Testis (tissue), 3 donors: ENCODE results near the gene CCNK. TPM values are rescaled to one million over a fixed set of nuclear protein-coding genes. Genes with fewer than 3 reads are reported as not detected.

Source experiments
- DNase-seq: peaks from one replicate; pipeline ENCODE4 v3.0.0-alpha.2; 2019
- H3K27ac ChIP-seq, 2 donors: fragments of 200-600 bp; sonication (generic); one replicate each; pipeline ENCODE4 v1.5.1; 2019
- H3K27me3 ChIP-seq: fragments of 200-600 bp; sonication (generic); one replicate; pipeline ENCODE4 v1.5.1; 2019
- H3K36me3 ChIP-seq: fragments of 200-600 bp; sonication (generic); one replicate; pipeline ENCODE4 v1.5.1; 2017; ENCODE audit warnings: low read depth; ENCODE audit errors: missing control alignments
- H3K4me1 ChIP-seq: fragments of 200-600 bp; sonication (generic); one replicate; pipeline ENCODE4 v1.5.1; 2019
- H3K4me3 ChIP-seq, 2 donors: fragments of 200-600 bp; sonication (generic); one replicate each; pipeline ENCODE4 v1.5.1; 2017 to 2019
- H3K9me3 ChIP-seq: fragments of 200-600 bp; sonication (generic); one replicate; pipeline ENCODE4 v1.5.1; 2017
- POLR2A ChIP-seq: fragments of 450-650 bp; IDR thresholded peaks from one replicate; pipeline ENCODE4 v1.6.1; 2017; ENCODE audit warnings: antibody characterized with exemption, mild to moderate bottlenecking, moderate library complexity
- WGBS, 2 donors: methylation state at CpG; one replicate each; pipeline ENCODE4 v1.1.5; 2018; 5-methylcytosine and 5-hydroxymethylcytosine counted together
- intact Hi-C: fragments of 100-400 bp; cut with DNase I; formaldehyde crosslinking; loops from one replicate; pipeline ENCODE4 v1.15.1; 2023; ENCODE audit warnings: low total_unique reads
- polyA plus RNA-seq: library from polyadenylated mRNA; stranded (reverse); fragments of 350-450 nt; fragmentation: Illumina TruSeq; extraction: RNeasy Lipid Tissue Mini Kit (QIAGEN cat#74804); gene quantifications from one replicate; pipeline ENCODE4 v1.2.3, GENCODE V29; 2014; ENCODE audit warnings: low read depth, low replicate concordance; ENCODE audit not compliant: insufficient read depth
- total RNA-seq, 2 donors: library from RNA; depleted of rRNA; stranded (reverse); fragments of >200 nt; gene quantifications; one replicate each; pipeline ENCODE4 v1.2.3, GENCODE V29; 2016
- TF ChIP-seq, protein P1 (sequence below), 3 experiments: fragments of 450-650 bp in 2 of 3; fragments of 200-600 bp in 1 of 3; sonication (generic) in 1 of 3; IDR thresholded peaks; one replicate each; pipeline ENCODE4 v1.5.1; 2016 to 2019; ENCODE audit warnings: antibody characterized with exemption in 3 of 3, mild to moderate bottlenecking in 2 of 3, moderate library complexity in 1 of 3

The CCNK gene
- total and polyA plus RNA-seq, 3 donors from 2014 or later: 69.1 to 134 (median 73.1) TPM

DNA sequence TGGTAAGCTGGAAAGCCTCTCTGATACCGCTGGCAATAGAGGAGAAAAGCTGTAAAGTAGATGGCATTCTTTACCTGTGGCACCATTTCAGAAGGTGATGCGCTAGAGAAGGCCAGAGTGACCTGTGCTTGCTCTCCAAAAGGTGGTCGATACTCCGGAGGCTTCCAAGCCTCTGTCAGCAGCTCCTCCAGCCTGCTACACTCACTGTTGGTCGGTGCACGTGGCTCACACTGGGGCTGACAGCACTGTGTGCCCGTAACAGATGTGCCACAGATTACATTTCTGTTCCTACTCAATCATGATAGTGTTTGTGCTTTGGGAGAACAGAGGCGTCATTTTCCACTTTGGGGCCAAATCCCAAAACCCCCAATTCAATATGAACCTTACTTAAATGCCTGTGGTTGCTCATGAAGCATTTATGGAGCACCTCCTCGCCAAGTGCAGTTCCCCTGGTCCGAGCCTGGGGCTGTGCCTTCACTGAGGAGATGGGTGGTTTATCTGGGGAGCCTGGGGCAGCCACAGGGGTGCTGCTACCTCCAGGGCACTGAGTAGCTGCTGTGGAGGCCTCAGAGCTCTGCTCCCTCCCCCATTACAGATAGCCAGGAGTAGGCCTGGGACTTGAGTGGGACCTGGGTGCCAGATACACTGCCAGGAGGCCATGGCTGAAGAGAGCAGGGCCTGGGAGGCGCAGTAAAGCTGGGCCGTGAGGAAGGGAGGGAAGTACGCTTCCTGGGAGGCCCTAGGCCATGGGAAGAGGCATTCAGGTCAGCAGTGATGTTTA, 26.8 kb downstream of the CCNK start:
- WGBS, 2 donors: 84 to 89% methylated on average over 9 to 13 of the region's 13 CpGs
- H3K36me3 ChIP-seq: no peaks in the 10 kb centered on the region
- no peak overlapping the region for H3K4me3 ChIP-seq
- TF ChIP-seq, protein P1, sequence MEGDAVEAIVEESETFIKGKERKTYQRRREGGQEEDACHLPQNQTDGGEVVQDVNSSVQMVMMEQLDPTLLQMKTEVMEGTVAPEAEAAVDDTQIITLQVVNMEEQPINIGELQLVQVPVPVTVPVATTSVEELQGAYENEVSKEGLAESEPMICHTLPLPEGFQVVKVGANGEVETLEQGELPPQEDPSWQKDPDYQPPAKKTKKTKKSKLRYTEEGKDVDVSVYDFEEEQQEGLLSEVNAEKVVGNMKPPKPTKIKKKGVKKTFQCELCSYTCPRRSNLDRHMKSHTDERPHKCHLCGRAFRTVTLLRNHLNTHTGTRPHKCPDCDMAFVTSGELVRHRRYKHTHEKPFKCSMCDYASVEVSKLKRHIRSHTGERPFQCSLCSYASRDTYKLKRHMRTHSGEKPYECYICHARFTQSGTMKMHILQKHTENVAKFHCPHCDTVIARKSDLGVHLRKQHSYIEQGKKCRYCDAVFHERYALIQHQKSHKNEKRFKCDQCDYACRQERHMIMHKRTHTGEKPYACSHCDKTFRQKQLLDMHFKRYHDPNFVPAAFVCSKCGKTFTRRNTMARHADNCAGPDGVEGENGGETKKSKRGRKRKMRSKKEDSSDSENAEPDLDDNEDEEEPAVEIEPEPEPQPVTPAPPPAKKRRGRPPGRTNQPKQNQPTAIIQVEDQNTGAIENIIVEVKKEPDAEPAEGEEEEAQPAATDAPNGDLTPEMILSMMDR (IDR thresholded peaks at IDR 0.05): no peak
- no peak for TF ChIP-seq POLR2A
- no peak overlapping the region for H3K27ac ChIP-seq
- no peak for DNase-seq
- no peaks in the 10 kb centered on the region for H3K9me3 ChIP-seq
- H3K27me3 ChIP-seq: no peaks in the 10 kb centered on the region
- H3K4me1 ChIP-seq: peaks cover 26% of the 10 kb centered on the region
- intact Hi-C loops: no loop called here

DNA sequence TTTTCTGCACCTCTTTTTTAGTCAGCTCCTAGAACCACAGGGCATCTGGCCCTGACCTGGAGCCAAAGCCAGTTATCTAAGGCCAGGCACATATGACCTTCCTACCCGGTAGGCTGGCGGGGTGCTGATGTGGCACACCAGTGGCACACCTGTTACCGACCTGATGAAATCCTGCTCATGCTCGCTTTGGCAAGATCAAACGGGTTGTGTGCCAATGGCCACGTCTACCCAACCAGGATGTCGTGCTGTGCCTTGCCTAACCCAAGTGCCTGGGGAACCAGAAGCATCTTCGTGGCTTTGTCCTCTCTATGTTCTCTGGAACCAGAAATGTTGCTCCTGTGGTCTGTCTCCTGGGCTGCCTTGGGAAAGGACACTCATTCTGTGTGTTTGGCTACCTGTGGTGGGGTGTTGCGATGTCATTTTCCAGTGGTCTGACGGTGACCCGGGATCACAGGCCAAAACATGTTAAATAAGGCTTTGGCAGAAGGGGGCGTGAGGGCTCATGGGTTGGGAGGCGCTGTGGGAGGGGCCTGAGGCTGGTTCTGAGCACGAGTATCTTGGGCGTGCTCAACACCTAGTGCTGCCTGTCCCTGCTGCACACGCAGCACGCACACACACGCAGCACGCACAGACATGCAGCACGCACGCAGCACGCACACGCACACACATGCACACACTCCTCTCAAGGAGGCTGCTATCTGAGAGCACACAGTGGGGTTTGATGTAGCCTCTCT, 27.9 kb downstream of the CCNK start:
- no peak for DNase-seq
- Histone ChIP-seq H3K36me3 (no peaks in the 10 kb centered on the region), H3K4me3 (no peak overlapping the region), H3K27ac (no peak overlapping the region), H3K9me3 (no peaks in the 10 kb centered on the region), H3K27me3 (no peaks in the 10 kb centered on the region), H3K4me1 (peaks cover 31% of the 10 kb centered on the region)
- intact Hi-C loops: no loop called here
- no peak for TF ChIP-seq POLR2A
- TF ChIP-seq, protein P1 (IDR thresholded peaks at IDR 0.05): no peak
- 81 to 100% methylated on average over 7 to 23 of the region's 23 CpGs for WGBS, 2 donors

DNA sequence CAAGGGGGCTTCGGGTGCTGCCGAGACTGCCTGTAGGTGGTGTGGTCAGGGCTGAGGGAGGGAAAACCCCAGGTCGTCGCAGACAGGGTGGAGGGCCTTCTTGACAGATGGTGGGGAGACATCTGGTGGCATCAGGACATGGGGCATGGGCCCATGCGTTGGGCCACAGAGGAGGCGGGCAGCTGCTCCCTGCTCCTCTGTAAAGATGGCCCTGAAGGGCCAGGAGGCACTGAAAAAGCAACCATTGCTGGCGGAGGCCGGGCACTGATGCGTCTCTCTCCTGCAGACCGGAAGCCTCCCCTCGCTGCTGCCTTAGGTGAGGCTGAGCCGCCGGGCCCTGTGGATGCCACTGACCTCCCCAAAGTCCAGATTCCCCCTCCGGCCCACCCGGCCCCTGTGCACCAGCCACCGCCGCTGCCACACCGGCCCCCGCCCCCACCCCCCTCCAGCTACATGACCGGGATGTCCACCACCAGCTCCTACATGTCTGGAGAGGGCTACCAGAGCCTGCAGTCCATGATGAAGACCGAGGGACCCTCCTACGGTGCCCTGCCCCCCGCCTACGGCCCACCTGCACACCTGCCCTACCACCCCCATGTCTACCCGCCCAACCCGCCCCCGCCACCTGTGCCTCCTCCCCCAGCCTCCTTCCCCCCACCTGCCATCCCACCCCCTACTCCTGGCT, 28.8 kb downstream of the CCNK start:
- H3K9me3 ChIP-seq: no peaks in the 10 kb centered on the region
- TF ChIP-seq, protein P1 (IDR thresholded peaks at IDR 0.05): no peak
- no peak for TF ChIP-seq POLR2A
- H3K4me1 ChIP-seq: peaks cover 33% of the 10 kb centered on the region
- no peaks in the 10 kb centered on the region for H3K27me3 ChIP-seq
- no peaks in the 10 kb centered on the region for H3K36me3 ChIP-seq
- WGBS, 2 donors: 77 to 85% methylated on average over 6 to 23 of the region's 27 CpGs
- H3K4me3 ChIP-seq: no peak overlapping the region
- H3K27ac ChIP-seq: peak overlapping the region; percentile 63 to 85
- intact Hi-C loops: no loop called here
- no peak for DNase-seq

DNA sequence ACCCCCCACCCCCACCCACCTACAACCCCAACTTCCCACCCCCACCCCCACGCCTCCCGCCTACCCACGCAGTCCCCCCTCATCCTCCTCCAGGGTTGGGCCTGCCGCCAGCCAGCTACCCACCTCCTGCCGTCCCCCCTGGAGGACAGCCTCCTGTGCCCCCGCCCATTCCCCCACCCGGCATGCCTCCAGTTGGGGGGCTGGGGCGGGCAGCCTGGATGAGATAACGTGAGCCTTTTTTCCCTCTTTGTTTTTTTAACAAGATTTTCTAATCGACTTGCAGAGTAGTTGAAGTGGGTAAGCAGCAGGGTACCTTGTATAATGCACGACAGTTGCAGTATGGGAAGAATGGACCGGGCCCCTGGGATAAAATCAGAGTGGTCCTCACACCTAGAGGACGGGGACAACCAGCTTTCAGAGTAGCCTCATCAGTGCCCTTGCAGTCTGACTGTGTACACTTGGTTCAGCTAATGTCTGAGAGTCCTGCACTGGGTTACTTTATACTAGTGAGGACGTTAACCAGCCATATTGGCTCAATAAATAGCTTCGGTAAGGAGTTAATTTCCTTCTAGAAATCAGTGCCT, 29.4 kb downstream of the CCNK start:
- no peak overlapping the region for H3K4me3 ChIP-seq
- H3K27ac ChIP-seq: peak overlapping the region; percentile 42 to 85
- H3K27me3 ChIP-seq: no peaks in the 10 kb centered on the region
- H3K36me3 ChIP-seq: no peaks in the 10 kb centered on the region
- no peak for DNase-seq
- intact Hi-C loops: no loop called here
- peaks cover 33% of the 10 kb centered on the region for H3K4me1 ChIP-seq
- WGBS, 2 donors: 52 to 73% methylated on average over 10 to 15 of the region's 15 CpGs
- no peak for TF ChIP-seq POLR2A
- TF ChIP-seq, protein P1 (IDR thresholded peaks at IDR 0.05): no peak
- H3K9me3 ChIP-seq: no peaks in the 10 kb centered on the region
